GM23338 (cell line): ENCODE results near the gene ZFP92. TPM values are rescaled to one million over a fixed set of nuclear protein-coding genes. Genes with fewer than 3 reads are reported as not detected.

Experiments used
- ATAC-seq: fragments of 200-7000 bp; cut with Tn5 transposase; 3 replicates; pipeline ENCODE4 v1.9.1; 2020
- DNase-seq: peaks from one replicate; pipeline ENCODE4 v3.0.0-alpha.2; 2015; ENCODE audit warnings: low spot score
- H2AFZ ChIP-seq: fragments of 200-600 bp; sonication (generic); 2 replicates; pipeline ENCODE4 v1.8.0; 2016; ENCODE audit warnings: antibody characterized with exemption, mild to moderate bottlenecking, moderate library complexity
- H3F3A ChIP-seq: fragments of 200-600 bp; sonication (generic); replicated peaks from 2 replicates; pipeline ENCODE4 v1.8.0; 2017; ENCODE audit warnings: antibody characterized with exemption, mixed run types, low read depth
- H3K27ac ChIP-seq: fragments of 200-600 bp; sonication (generic); 2 replicates; pipeline ENCODE4 v1.6.1; 2016; ENCODE audit warnings: low read depth
- H3K27me3 ChIP-seq: fragments of 200-600 bp; sonication (generic); 2 replicates; pipeline ENCODE4 v1.8.0; 2016; ENCODE audit warnings: mild to moderate bottlenecking, mixed run types, moderate library complexity; ENCODE audit not compliant: insufficient read depth
- H3K36me3 ChIP-seq: fragments of 200-600 bp; sonication (generic); 2 replicates; pipeline ENCODE4 v1.8.0; 2016; ENCODE audit warnings: mild to moderate bottlenecking; ENCODE audit not compliant: insufficient read depth
- H3K4me1 ChIP-seq: fragments of 200-600 bp; sonication (generic); 2 replicates; pipeline ENCODE4 v1.8.0; 2016; ENCODE audit warnings: mild to moderate bottlenecking, moderate library complexity; ENCODE audit not compliant: insufficient read depth
- H3K4me2 ChIP-seq: fragments of 200-600 bp; sonication (generic); 2 replicates; pipeline ENCODE4 v1.7.1; 2017; ENCODE audit warnings: mixed run types
- H3K4me3 ChIP-seq: fragments of 200-600 bp; sonication (generic); 2 replicates; pipeline ENCODE4 v1.6.1; 2016; ENCODE audit warnings: mixed run types
- H3K79me2 ChIP-seq: fragments of 200-600 bp; sonication (generic); replicated peaks from 2 replicates; pipeline ENCODE4 v1.8.0; 2017; ENCODE audit warnings: mild to moderate bottlenecking; ENCODE audit not compliant: insufficient read depth
- H3K9me2 ChIP-seq: fragments of 200-600 bp; sonication (generic); 2 replicates; pipeline ENCODE4 v1.8.0; 2017; ENCODE audit not compliant: insufficient read depth
- H4K20me1 ChIP-seq: fragments of 200-600 bp; sonication (generic); replicated peaks from 2 replicates; pipeline ENCODE4 v1.8.0; 2017; ENCODE audit warnings: mild to moderate bottlenecking; ENCODE audit not compliant: insufficient read depth
- H3K27ac Mint-ChIP-seq: 2 replicates; pipeline ENCODE4 v1.8.0; 2020; ENCODE audit warnings: inconsistent platforms, mild to moderate bottlenecking, moderate library complexity, mixed read lengths
- H3K27me3 Mint-ChIP-seq: 3 replicates; pipeline ENCODE4 v1.8.0; 2022; ENCODE audit warnings: low read depth, mild to moderate bottlenecking, moderate library complexity, mixed read lengths, inconsistent platforms; ENCODE audit not compliant: insufficient read depth, poor library complexity
- H3K36me3 Mint-ChIP-seq: 3 replicates; pipeline ENCODE4 v1.8.0; 2021; ENCODE audit warnings: low read depth, mild to moderate bottlenecking, inconsistent platforms, moderate library complexity, mixed read lengths
- H3K4me1 Mint-ChIP-seq: 3 replicates; pipeline ENCODE4 v1.8.0; 2020; ENCODE audit warnings: mild to moderate bottlenecking, inconsistent platforms, mixed read lengths
- H3K4me3 Mint-ChIP-seq: 3 replicates; pipeline ENCODE4 v1.8.0; 2021; ENCODE audit warnings: moderate library complexity, mild to moderate bottlenecking, inconsistent platforms, mixed read lengths
- H3K9me3 Mint-ChIP-seq: 3 replicates; pipeline ENCODE4 v1.8.0; 2020; ENCODE audit warnings: moderate library complexity, mild to moderate bottlenecking, inconsistent platforms, mixed read lengths
- CREB1 ChIP-seq: fragments of 250-450 bp; sonication (Bioruptor Pico); IDR thresholded peaks from 2 replicates; pipeline ENCODE4 v1.5.0; 2020; ENCODE audit warnings: low read depth, mild to moderate bottlenecking, moderate library complexity
- EZH2 ChIP-seq: fragments of 200-600 bp; sonication (generic); IDR thresholded peaks from one replicate; pipeline ENCODE4 v1.8.0; 2017; ENCODE audit warnings: antibody characterized with exemption, mild to moderate bottlenecking, low read depth; ENCODE audit not compliant: unreplicated experiment
- EZH2phosphoT487 ChIP-seq: fragments of 200-600 bp; sonication (generic); IDR thresholded peaks from one replicate; pipeline ENCODE4 v1.8.1; 2018; ENCODE audit warnings: antibody characterized with exemption; ENCODE audit not compliant: unreplicated experiment
- JUNB ChIP-seq: IDR thresholded peaks from one replicate; pipeline ENCODE4 v1.6.1; 2016; ENCODE audit warnings: antibody characterized with exemption; ENCODE audit not compliant: unreplicated experiment
- NANOG ChIP-seq: IDR thresholded peaks from 2 replicates; pipeline ENCODE4 v1.6.1; 2016; ENCODE audit warnings: antibody characterized with exemption, borderline replicate concordance
- POLR2AphosphoS5 ChIP-seq: IDR thresholded peaks from 2 replicates; pipeline ENCODE4 v1.6.1; 2016; ENCODE audit warnings: antibody characterized with exemption, low read depth
- REST ChIP-seq: IDR thresholded peaks from one replicate; pipeline ENCODE4 v1.6.1; 2018; ENCODE audit warnings: antibody characterized with exemption; ENCODE audit not compliant: unreplicated experiment
- STAT1 ChIP-seq: IDR thresholded peaks from one replicate; pipeline ENCODE4 v1.6.1; 2016; ENCODE audit warnings: antibody characterized with exemption; ENCODE audit not compliant: unreplicated experiment
- ZNF114 ChIP-seq: fragments of 250-450 bp; sonication (Bioruptor Pico); IDR thresholded peaks from 2 replicates; pipeline ENCODE4 v1.5.0; 2020; ENCODE audit warnings: mild to moderate bottlenecking, moderate library complexity
- ZNF331 ChIP-seq: fragments of 250-450 bp; sonication (Bioruptor Pico); IDR thresholded peaks from 2 replicates; pipeline ENCODE4 v1.5.0; 2020; ENCODE audit warnings: low read depth, mild to moderate bottlenecking, moderate library complexity
- polyA plus RNA-seq: library from polyadenylated mRNA; unstranded; fragments of >200 nt; fragmentation: Nextera tagmentation; extraction: Ambion mirVana; gene quantifications from 2 replicates; pipeline ENCODE4 v1.2.1, GENCODE V29; 2016
- total RNA-seq: library from RNA; depleted of rRNA; stranded (reverse); fragments of >200 nt; shearing (Covaris generic); gene quantifications from 2 replicates; pipeline ENCODE4 v1.2.3, GENCODE V29; 2014
- TF ChIP-seq, protein P1 (sequence below), 2 experiments: fragments of 200-600 bp in 1 of 2; sonication (generic) in 1 of 2; conservative IDR thresholded peaks; 2 replicates each; pipeline versions ENCODE4 v1.5.1 to v1.6.1; 2016 to 2017; ENCODE audit warnings: antibody characterized with exemption in 2 of 2, low read depth in 2 of 2, mild to moderate bottlenecking in 2 of 2, moderate library complexity in 1 of 2

The ZFP92 gene
- total and polyA plus RNA-seq, 2 experiments from 2014 or later = 0.05 to 0.52 TPM

- no peaks in the 10 kb centered on the region for H3K36me3 Mint-ChIP-seq
- no peak overlapping the region for H3K27ac Mint-ChIP-seq
- no peaks in the 10 kb centered on the region for H3K9me2 ChIP-seq
- H3K36me3 ChIP-seq = no peaks in the 10 kb centered on the region
- peaks cover 7% of the 10 kb centered on the region; the same call in 2 of the 3 replicates for H3K4me1 Mint-ChIP-seq
- ATAC-seq = no peak
- H3K4me2 ChIP-seq = no peak overlapping the region
- no peak overlapping the region for H3K27ac ChIP-seq
- H3K9me3 Mint-ChIP-seq = no peaks in the 10 kb centered on the region; the same call in 2 of the 3 replicates
- no peak overlapping the region for H3K4me3 Mint-ChIP-seq
- no peaks in the 10 kb centered on the region for H4K20me1 ChIP-seq
- DNase-seq = no peak
- TF ChIP-seq STAT1 = no peak
- TF ChIP-seq CREB1 (CRISPR knock-in tag) = no peak
- TF ChIP-seq EZH2phosphoT487 = no peak
- no peak for TF ChIP-seq ZNF114 (CRISPR knock-in tag)
- no peak for TF ChIP-seq EZH2
- no peak for TF ChIP-seq POLR2AphosphoS5
- TF ChIP-seq ZNF331 (CRISPR knock-in tag) = no peak
- TF ChIP-seq, protein P1, sequence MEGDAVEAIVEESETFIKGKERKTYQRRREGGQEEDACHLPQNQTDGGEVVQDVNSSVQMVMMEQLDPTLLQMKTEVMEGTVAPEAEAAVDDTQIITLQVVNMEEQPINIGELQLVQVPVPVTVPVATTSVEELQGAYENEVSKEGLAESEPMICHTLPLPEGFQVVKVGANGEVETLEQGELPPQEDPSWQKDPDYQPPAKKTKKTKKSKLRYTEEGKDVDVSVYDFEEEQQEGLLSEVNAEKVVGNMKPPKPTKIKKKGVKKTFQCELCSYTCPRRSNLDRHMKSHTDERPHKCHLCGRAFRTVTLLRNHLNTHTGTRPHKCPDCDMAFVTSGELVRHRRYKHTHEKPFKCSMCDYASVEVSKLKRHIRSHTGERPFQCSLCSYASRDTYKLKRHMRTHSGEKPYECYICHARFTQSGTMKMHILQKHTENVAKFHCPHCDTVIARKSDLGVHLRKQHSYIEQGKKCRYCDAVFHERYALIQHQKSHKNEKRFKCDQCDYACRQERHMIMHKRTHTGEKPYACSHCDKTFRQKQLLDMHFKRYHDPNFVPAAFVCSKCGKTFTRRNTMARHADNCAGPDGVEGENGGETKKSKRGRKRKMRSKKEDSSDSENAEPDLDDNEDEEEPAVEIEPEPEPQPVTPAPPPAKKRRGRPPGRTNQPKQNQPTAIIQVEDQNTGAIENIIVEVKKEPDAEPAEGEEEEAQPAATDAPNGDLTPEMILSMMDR (conservative IDR thresholded peaks at IDR 0.05; ENCODE audit: low read depth in 2 of 2) = no peak
- TF ChIP-seq REST = no peak
- TF ChIP-seq JUNB = no peak
- TF ChIP-seq NANOG = no peak
- no peaks in the 10 kb centered on the region for H3K27me3 Mint-ChIP-seq
- H2AFZ ChIP-seq = no peak overlapping the region
- H3F3A ChIP-seq = no peaks in the 10 kb centered on the region
- no peak overlapping the region for H3K4me3 ChIP-seq
- H3K79me2 ChIP-seq = no peaks in the 10 kb centered on the region
- no peaks in the 10 kb centered on the region for H3K27me3 ChIP-seq
- H3K4me1 ChIP-seq = no peaks in the 10 kb centered on the region
These were observed 16.7 kb upstream of the ZFP92 start for GRCh38 chrX:153394612-153395011.
